ENCODE results near the gene BTBD1. TPM values are rescaled to one million over a fixed set of nuclear protein-coding genes. Genes with fewer than 3 reads are reported as not detected.

The BTBD1 gene
- total RNA-seq, 1 experiment from 2014 or later: 80.0 TPM

DNA sequence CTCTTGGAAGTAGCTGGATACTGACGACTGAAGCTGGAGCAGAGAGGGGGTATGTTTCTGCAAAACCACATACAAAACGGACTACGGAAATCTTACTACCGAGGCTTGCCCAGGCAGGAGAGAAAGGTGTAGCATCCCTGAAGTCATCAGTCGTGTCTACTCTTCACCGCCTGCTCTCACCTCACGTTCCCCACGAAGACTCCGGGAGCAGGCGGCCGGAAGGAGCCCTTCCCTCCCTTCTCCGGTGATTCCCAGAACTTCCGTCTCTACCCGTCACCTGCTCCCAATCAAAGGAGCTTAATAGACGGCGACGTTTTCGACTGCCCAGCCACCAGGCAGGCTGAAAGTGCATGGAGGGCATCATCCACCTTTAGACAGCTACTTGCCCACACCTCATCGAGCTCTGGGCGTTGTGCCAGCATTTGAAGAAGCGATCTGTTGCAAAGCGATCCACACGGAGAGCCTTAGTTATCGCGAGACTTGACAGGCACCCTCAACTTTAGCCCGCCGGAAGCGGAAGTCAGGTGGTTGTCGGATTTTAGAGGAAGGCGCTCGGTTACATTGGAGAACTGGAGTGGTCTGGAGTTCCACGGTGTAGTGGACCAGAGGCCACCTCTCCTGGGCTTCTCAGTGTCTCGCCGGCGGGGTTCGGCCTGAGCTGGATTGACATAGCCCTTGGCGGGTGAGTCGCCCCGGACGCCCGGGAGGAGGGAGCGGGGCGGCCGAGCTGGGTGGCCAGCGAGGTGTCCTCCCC is 81.2 kb downstream of the BTBD1 start, which contains the start of gene RAMAC (continued):
- TF ChIP-seq CEBPB (IDR thresholded peaks at IDR 0.05; ENCODE audit: low read depth) (no peak), SIN3A (IDR thresholded peaks at IDR 0.05; ENCODE audit: low read depth) (peak; percentile 43), SP1 (IDR thresholded peaks at IDR 0.05; ENCODE audit: low read depth) (no peak), POLR2AphosphoS5 (IDR thresholded peaks at IDR 0.05; ENCODE audit: low read depth, low read length) (peak; percentile 77), JUND (IDR thresholded peaks at IDR 0.05) (no peak)

DNA sequence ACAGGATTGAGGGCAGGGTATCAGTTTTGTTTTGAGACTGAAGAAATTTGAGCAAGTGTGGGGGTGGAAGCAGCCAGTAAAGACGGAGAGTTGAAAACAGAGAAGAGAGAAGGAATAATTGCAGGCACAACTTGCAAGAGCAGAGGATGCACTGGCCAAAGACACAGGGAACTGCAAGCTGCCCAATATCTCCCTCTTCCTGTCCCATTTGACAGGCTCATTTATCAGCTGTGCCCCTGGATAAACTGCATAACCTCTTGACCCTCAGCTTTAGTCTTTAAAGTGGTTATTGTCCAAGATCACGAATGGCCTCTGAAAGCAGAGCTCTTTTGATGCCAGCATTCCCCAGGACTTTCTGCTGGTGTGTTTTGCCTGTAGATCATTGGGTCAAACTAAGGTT is 86.1 kb downstream of the BTBD1 start:
- Histone ChIP-seq H3K27me3 (ENCODE audit: insufficient read depth, low read length) (no peaks in the 10 kb centered on the region), H3K9ac (ENCODE audit: low read length) (no peak overlapping the region), H3K27ac (ENCODE audit: low read depth, low read length) (no peak overlapping the region), H3K4me3 (replicated peaks in 1 of 2; ENCODE audit: low read depth in 1 of 2, low read length in 2 of 2) (no peak overlapping the region), H3K9me2 (ENCODE audit: insufficient read depth) (no peaks in the 10 kb centered on the region), H3K79me2 (ENCODE audit: insufficient read depth, low read length) (no peaks in the 10 kb centered on the region), H4K20me1 (ENCODE audit: insufficient read depth) (no peaks in the 10 kb centered on the region), H3K4me1 (ENCODE audit: control insufficient read depth in 1 of 2, insufficient read depth in 2 of 2, low read length in 2 of 2) (peaks cover 5 to 10% of the 10 kb centered on the region in 2 experiments), H2AFZ (ENCODE audit: low read depth, low read length, poor library complexity, severe bottlenecking) (no peak overlapping the region), H3K9me3 (ENCODE audit: control insufficient read depth in 1 of 2, insufficient read depth in 1 of 2, low read depth in 1 of 2, low read length in 2 of 2) (no peaks in the 10 kb centered on the region), H3K36me3 (ENCODE audit: control insufficient read depth in 1 of 2, insufficient read depth in 2 of 2, low read length in 2 of 2) (no peaks in the 10 kb centered on the region), H3K4me2 (ENCODE audit: low read length) (no peak overlapping the region)
- no TSS peak for BruUV-seq (replicated peaks)
- TF ChIP-seq SP1 (IDR thresholded peaks at IDR 0.05; ENCODE audit: low read depth) (no peak), EGR1 (IDR thresholded peaks at IDR 0.05; ENCODE audit: low read depth) (no peak), EZH2 (IDR thresholded peaks at IDR 0.05) (no peak), MAX (IDR thresholded peaks at IDR 0.05) (no peak), YY1 (IDR thresholded peaks at IDR 0.05; ENCODE audit: extremely low read depth, insufficient replicate concordance, low read depth, low read length) (no peak), SRF (IDR thresholded peaks at IDR 0.05; ENCODE audit: low read depth) (no peak), POLR2A (IDR thresholded peaks at IDR 0.05; ENCODE audit: borderline replicate concordance, extremely low read depth, insufficient read depth, insufficient read length) (no peak)
- ChIA-PET RAD21 (ENCODE audit: low non-redundant PET in 1 of 2, low total read pairs in 2 of 2, uncharacterized antibody in 2 of 2, unreplicated experiment in 2 of 2) (no interaction called here), POLR2A (no interaction called here), CTCF (no interaction called here)
- intact Hi-C loops (cut with micrococcal nuclease): no loop called here
- ATAC-seq: no peak
- DNase-seq (ENCODE audit: low read depth, low spot score): no peak

All from HCT116 (cell line).